Measurements from ENCODE around the gene CD274. TPM values are rescaled to one million over a fixed set of nuclear protein-coding genes. Genes with fewer than 3 reads are reported as not detected.

CD274 gene
- total and polyA plus RNA-seq, 10 of the 15 experiments (the other 5 are each of a cell fraction or from before 2014, with no cell fraction given) = 9.4 to 128 (median 24.6) TPM

DNA sequence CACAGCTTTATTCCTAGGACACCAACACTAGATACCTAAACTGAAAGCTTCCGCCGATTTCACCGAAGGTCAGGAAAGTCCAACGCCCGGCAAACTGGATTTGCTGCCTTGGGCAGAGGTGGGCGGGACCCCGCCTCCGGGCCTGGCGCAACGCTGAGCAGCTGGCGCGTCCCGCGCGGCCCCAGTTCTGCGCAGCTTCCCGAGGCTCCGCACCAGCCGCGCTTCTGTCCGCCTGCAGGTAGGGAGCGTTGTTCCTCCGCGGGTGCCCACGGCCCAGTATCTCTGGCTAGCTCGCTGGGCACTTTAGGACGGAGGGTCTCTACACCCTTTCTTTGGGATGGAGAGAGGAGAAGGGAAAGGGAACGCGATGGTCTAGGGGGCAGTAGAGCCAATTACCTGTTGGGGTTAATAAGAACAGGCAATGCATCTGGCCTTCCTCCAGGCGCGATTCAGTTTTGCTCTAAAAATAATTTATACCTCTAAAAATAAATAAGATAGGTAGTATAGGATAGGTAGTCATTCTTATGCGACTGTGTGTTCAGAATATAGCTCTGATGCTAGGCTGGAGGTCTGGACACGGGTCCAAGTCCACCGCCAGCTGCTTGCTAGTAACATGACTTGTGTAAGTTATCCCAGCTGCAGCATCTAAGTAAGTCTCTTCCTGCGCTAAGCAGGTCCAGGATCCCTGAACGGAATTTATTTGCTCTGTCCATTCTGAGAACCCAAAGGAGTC lies at the start of gene CD274 (continued):
- TF ChIP-seq RAD21 (IDR thresholded peaks at IDR 0.05; ENCODE audit: insufficient read depth, low read depth, low read length) (peak; percentile 92), FOS (IDR thresholded peaks at IDR 0.05; ENCODE audit: borderline replicate concordance, extremely low read depth, insufficient read length) (no peak), CBFB (IDR thresholded peaks at IDR 0.05; ENCODE audit: low read depth) (no peak), ESRRA (IDR thresholded peaks at IDR 0.05; ENCODE audit: low read length) (no peak), ZNF207 (IDR thresholded peaks at IDR 0.05; ENCODE audit: borderline replicate concordance) (peak; percentile 60; the same call in 1 of the 2 replicates), NFXL1 (IDR thresholded peaks at IDR 0.05; ENCODE audit: borderline replicate concordance) (no peak), SMARCA5 (IDR thresholded peaks at IDR 0.05) (peak; percentile 79; the same call in 1 of the 2 replicates), SMC3 (IDR thresholded peaks at IDR 0.05; ENCODE audit: borderline replicate concordance, low read length) (peak; percentile 62), BCL11A (IDR thresholded peaks at IDR 0.05; ENCODE audit: low read depth, low read length) (no peak; the same call in 1 of the 2 replicates), TARDBP (IDR thresholded peaks at IDR 0.05; ENCODE audit: borderline replicate concordance) (no peak), TBL1XR1 (IDR thresholded peaks at IDR 0.05; ENCODE audit: low read depth, low read length) (0 out of 2 replicates have a peak, but pooled peaks have one; percentile 66), NFYB (IDR thresholded peaks at IDR 0.05; ENCODE audit: insufficient read depth, low read depth, low read length) (no peak), RFX5 (IDR thresholded peaks at IDR 0.05; ENCODE audit: low read depth, low read length) (no peak), SRF (IDR thresholded peaks at IDR 0.05; ENCODE audit: low read depth in 2 of 2, low read length in 2 of 2) (0 out of 4 replicates have a peak, but pooled peaks of 1 of the 2 experiments have one; percentile 19), TCF7 (IDR thresholded peaks at IDR 0.05; ENCODE audit: borderline replicate concordance) (peak; percentile 9; the same call in 1 of the 2 replicates)
- TF ChIP-seq, protein P1, sequence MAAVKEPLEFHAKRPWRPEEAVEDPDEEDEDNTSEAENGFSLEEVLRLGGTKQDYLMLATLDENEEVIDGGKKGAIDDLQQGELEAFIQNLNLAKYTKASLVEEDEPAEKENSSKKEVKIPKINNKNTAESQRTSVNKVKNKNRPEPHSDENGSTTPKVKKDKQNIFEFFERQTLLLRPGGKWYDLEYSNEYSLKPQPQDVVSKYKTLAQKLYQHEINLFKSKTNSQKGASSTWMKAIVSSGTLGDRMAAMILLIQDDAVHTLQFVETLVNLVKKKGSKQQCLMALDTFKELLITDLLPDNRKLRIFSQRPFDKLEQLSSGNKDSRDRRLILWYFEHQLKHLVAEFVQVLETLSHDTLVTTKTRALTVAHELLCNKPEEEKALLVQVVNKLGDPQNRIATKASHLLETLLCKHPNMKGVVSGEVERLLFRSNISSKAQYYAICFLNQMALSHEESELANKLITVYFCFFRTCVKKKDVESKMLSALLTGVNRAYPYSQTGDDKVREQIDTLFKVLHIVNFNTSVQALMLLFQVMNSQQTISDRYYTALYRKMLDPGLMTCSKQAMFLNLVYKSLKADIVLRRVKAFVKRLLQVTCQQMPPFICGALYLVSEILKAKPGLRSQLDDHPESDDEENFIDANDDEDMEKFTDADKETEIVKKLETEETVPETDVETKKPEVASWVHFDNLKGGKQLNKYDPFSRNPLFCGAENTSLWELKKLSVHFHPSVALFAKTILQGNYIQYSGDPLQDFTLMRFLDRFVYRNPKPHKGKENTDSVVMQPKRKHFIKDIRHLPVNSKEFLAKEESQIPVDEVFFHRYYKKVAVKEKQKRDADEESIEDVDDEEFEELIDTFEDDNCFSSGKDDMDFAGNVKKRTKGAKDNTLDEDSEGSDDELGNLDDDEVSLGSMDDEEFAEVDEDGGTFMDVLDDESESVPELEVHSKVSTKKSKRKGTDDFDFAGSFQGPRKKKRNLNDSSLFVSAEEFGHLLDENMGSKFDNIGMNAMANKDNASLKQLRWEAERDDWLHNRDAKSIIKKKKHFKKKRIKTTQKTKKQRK (IDR thresholded peaks at IDR 0.05; ENCODE audit: low read depth, low read length) = no peak
- TF ChIP-seq, protein P2, sequence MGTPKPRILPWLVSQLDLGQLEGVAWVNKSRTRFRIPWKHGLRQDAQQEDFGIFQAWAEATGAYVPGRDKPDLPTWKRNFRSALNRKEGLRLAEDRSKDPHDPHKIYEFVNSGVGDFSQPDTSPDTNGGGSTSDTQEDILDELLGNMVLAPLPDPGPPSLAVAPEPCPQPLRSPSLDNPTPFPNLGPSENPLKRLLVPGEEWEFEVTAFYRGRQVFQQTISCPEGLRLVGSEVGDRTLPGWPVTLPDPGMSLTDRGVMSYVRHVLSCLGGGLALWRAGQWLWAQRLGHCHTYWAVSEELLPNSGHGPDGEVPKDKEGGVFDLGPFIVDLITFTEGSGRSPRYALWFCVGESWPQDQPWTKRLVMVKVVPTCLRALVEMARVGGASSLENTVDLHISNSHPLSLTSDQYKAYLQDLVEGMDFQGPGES (IDR thresholded peaks at IDR 0.05) = peak; percentile 47; the same call in 1 of the 2 replicates
- TF ChIP-seq, protein P3, sequence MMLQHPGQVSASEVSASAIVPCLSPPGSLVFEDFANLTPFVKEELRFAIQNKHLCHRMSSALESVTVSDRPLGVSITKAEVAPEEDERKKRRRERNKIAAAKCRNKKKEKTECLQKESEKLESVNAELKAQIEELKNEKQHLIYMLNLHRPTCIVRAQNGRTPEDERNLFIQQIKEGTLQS (IDR thresholded peaks at IDR 0.05; ENCODE audit: borderline replicate concordance, extremely low read depth, low read depth, low read length) = 0 out of 2 replicates have a peak, but pooled peaks have one; percentile 24
- TF ChIP-seq, protein P4, sequence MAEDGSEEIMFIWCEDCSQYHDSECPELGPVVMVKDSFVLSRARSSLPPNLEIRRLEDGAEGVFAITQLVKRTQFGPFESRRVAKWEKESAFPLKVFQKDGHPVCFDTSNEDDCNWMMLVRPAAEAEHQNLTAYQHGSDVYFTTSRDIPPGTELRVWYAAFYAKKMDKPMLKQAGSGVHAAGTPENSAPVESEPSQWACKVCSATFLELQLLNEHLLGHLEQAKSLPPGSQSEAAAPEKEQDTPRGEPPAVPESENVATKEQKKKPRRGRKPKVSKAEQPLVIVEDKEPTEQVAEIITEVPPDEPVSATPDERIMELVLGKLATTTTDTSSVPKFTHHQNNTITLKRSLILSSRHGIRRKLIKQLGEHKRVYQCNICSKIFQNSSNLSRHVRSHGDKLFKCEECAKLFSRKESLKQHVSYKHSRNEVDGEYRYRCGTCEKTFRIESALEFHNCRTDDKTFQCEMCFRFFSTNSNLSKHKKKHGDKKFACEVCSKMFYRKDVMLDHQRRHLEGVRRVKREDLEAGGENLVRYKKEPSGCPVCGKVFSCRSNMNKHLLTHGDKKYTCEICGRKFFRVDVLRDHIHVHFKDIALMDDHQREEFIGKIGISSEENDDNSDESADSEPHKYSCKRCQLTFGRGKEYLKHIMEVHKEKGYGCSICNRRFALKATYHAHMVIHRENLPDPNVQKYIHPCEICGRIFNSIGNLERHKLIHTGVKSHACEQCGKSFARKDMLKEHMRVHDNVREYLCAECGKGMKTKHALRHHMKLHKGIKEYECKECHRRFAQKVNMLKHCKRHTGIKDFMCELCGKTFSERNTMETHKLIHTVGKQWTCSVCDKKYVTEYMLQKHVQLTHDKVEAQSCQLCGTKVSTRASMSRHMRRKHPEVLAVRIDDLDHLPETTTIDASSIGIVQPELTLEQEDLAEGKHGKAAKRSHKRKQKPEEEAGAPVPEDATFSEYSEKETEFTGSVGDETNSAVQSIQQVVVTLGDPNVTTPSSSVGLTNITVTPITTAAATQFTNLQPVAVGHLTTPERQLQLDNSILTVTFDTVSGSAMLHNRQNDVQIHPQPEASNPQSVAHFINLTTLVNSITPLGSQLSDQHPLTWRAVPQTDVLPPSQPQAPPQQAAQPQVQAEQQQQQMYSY (CRISPR knock-in tag; IDR thresholded peaks at IDR 0.05) = no peak
- TF ChIP-seq, protein P5, sequence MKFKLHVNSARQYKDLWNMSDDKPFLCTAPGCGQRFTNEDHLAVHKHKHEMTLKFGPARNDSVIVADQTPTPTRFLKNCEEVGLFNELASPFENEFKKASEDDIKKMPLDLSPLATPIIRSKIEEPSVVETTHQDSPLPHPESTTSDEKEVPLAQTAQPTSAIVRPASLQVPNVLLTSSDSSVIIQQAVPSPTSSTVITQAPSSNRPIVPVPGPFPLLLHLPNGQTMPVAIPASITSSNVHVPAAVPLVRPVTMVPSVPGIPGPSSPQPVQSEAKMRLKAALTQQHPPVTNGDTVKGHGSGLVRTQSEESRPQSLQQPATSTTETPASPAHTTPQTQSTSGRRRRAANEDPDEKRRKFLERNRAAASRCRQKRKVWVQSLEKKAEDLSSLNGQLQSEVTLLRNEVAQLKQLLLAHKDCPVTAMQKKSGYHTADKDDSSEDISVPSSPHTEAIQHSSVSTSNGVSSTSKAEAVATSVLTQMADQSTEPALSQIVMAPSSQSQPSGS (IDR thresholded peaks at IDR 0.05; ENCODE audit: low read length) = no peak

Data from GM12878 (cell line).